Right forelimb (tissue), 1 donor: ENCODE data around the gene POMT1.
"Not testable (repeated sequence)": the region's sequence is repeated elsewhere in the genome, so short reads cannot be mapped to it uniquely, and the experiment has no call there.

ENCODE experiments used
- DNase-seq: peaks from one replicate; pipeline ENCODE4 v3.0.0-alpha.2; 2018

Gene POMT1

GRCh38 chr9:131528886-131529505 is 26.3 kb downstream of the POMT1 start:
- DNase-seq, result no peak

DNA sequence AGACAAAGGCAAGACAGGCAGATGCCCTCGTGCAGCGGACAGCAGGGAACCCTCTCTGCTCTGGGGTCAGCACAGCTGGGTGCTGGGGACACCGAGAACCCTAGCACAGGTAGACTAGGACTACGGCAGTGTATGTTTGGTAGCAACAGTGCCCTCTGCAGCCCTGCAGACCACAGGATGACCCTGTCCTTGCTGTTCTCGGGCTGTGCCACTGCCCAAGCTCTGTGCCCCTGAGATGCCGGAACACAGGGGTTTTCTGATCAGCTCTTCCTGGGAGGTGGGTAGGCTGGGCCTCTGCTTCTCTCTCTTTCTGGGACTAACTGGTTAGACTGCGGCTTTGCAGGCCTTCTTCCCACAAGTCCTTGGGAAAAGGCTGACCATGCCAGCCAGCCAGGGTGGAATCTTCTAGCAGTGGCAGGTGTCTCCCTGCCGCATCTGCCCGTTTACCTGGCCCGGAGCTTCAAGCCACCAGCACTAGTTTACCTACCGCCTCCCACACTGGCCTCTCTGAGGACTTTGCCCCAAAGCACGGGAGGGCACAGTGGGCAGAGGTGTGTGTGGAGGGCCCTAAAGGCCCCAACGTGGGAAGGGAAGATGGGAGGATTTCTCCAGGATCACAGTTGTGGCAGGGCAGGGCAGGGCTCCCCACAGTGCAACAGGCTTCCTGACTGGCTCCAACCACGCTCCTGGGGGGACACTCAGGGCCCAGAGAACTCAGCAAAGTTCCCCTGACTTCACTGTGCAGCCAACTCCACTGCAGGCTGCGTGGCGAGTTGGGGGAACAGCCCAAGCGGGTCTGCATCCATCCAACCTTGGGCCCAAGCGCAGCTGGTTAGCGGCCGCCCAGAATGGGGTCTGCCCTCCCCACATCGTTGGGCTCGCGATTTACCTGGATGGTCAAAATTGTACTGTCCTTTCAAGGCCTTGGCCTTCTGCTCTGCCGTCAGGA is 27.2 kb downstream of the POMT1 start:
- no peak for DNase-seq

- DNase-seq, result peak; percentile 58
These were observed 27.8 kb downstream of the POMT1 start for GRCh38 chr9:131530546-131530919.

- DNase-seq, result peak; percentile 95
These were observed 28.5 kb downstream of the POMT1 start, which contains the start of gene UCK1 for GRCh38 chr9:131530920-131531832. Gene UCK1, minus strand, starts transcription at chr9:131531263. Its CDS starts 89 bp downstream, at chr9:131531174.

GRCh38 chr9:131534721-131535237 is 32.1 kb downstream of the POMT1 start:
- DNase-seq, result no peak

DNA sequence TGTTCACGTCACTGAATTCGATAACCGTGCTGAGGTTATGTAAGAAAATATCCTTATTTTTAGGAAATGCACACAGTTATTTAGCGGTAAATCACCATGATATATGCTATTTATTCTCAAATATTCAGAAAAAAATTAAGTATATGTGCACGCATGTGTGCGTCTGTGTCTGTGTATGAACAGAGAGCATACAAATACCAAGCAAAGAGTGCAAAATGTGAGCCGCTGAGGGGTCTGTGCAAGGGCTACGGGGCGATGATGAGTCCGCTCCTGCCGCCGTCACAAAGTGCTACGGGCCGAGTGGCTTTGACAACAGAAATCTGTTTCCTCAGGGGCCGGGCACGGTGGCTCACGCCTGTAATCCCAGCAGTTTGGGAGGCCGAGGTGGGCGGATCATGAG is 35.2 kb downstream of the POMT1 start:
- no peak for DNase-seq

DNA sequence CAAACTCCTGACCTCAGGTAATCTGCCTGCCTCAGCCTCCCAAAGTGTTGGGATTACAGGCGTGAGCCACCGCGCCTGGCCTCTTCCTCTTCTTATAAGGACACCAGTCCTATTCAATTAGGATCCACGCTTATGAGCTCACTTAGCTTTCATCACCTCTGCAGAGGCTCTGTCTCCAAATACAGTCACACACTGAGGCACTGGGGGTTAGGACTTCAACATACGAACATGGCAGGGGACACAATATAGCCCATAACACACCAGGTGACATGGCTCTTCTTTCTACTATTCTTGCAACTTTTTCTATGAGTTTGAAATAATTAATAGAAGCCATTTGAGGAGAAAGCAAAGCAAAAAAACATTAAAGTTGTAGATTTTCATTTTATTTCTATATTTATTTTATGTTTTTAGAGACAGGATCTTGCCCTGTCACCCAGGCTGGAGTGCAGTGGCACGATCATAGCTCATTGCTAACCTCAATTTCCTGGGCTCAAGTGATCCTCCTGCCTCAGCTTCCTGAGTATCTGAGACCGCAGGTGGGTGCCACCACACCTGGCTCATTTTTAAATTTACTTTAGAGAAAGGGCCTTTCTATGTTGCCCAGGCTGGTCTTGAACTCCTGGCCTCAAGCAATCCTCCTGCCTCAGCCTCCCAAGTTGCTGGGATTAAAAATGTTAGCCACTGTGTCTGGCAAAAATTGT is 36.7 kb downstream of the POMT1 start:
- no peak for DNase-seq

GRCh38 chr9:131543141-131543540 is 40.4 kb downstream of the POMT1 start:
- DNase-seq, result no peak

DNA sequence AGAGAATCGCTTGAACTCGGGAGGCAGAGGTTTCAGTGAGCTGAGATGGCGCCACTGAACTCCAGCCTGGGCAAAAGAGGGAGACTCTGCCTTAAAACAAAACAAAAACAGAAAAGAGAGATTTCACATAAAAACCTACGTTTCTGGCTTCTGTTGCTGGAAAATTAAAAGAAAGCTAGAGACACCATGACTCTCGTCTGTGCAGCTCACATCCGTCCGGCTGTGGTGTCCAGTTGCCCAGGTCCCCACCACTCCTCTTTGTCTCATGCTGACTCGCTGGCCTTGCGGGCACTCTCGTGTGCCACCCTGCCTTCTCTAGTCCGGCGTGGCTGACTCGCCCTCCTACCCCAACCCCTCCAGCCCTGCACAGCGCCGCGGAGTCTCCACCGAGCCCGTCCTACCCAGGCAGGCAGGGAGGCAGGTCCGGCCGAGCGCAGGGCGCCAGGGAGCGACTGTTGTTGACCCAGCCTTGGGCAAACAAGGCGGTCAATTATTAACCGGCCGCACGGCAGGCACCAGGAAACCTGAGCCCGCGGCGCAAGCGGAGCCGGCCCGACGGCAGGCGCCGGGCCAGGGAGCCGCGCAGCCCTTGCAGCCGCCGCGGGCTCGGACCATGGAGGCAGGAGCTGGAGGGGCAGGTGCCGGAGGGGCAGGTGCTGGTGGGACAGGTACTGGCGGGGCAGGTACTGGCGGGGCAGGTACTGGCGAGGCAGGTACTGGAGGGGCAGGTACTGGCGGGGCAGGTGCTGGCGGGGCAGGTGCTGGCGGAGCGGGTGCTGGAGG is 42.5 kb downstream of the POMT1 start, which contains the start of gene PRRT1B:
Gene PRRT1B, plus strand, starts transcription at position 521 of the 783 bp plus-strand sequence. Its CDS starts 93 bp downstream, at position 614.
- DNase-seq, result no peak

GRCh38 chr9:131545786-131546335 is 43.1 kb downstream of the POMT1 start:
- no peak for DNase-seq

- DNase-seq, result peak; percentile 61
These were observed 43.8 kb downstream of the POMT1 start for GRCh38 chr9:131546336-131547084.

DNA sequence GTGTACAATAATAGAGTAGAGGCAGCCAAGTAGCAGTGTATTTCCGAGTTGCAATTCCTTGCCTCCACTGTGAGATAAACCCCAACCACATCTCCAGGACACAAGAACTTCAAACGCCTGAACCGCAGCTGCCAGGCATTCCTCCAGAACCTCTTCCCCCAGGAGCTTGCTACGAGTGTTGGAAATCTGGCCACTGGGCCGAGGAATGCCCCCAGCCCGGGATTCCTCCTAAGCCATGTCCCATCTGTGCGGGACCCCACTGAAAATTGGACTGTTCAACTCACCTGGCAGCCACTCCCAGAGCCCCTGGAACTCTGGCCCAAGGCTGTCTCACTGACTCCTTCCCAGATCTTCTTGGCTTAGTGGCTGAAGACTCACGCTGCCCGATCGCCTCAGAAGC is 46.5 kb downstream of the POMT1 start:
- not testable (repeated sequence) for DNase-seq

DNA sequence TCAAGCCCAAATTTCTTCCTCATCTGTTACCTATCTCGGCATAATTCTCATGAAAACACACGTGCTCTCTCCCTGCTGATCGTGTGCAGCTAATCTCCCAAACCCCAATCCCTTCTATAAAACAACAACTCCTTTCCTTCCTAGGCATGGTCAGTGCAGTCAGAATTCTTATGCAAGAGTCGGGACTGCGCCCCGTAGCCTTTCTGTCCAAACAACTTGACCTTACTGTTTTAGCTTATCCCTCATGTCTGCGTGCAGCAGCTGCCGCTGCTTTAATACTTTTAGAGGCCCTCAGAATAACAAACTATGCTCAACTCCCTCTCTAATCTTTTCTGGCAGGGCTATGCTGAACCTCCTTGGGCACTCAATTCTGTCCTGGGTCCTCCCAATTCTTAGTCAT is 47.7 kb downstream of the POMT1 start:
- not testable (repeated sequence) for DNase-seq

GRCh38 chr9:131552030-131552429 is 49.3 kb downstream of the POMT1 start:
- no peak for DNase-seq

- no peak for DNase-seq
These were observed 51.5 kb downstream of the POMT1 start for GRCh38 chr9:131554087-131554842.

GRCh38 chr9:131554843-131555351 is 52.2 kb downstream of the POMT1 start:
- DNase-seq, result no peak

DNA sequence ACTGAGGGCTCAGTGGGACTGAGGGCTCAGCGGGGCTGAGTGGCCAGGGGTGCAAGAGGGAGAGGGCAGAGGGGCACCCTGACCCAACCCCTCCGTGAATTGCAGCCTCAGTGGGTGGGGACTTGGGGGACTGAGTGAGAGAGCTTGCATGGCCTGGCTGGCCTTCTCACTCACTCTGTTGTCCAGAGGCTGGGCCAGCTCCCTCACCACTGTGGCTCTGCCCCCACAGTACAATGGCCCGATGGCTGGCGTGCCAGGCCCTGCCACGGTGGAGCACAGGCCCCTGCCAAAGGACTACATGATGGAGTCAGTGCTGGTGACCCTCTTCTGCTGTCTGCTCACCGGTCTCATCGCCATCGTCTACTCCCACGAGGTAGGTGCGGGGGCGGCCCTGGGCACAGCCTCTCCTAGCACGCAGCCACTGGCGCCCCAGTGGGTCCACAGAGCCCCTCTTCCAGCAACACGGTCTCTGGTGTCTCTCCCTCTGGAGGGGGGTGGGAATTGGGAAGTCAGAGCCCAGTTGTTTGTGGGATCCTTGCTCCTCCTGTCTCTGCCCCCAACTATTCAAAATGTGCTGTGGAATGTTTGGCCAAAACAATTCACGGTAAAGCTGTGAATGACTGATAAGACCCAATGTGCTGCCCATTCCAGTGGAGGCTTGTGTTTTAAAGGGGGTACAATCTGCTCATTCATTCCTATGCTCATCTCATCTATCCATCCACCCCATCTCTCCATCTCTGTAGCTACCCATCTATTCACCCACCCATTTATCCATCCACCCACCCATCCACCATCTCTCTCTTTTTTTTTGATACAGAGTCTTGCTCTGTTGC is 53.3 kb downstream of the POMT1 start:
- no peak for DNase-seq
